Stomach (tissue), 9 donors: ENCODE measurements around the gene IGDCC3. TPM values are rescaled to one million over a fixed set of nuclear protein-coding genes. Genes with fewer than 3 reads are reported as not detected.

Experiments
- DNase-seq, 2 donors: peaks; one replicate each; pipeline versions ENCODE4 v3.0.0 to v3.0.0-alpha.2; 2013 to 2019
- H3K27ac ChIP-seq, 5 donors: fragments of 200-600 bp in 4 of 5; sonication (generic) in 4 of 5; one replicate each; pipeline ENCODE4 v1.5.1; 2013 to 2019; ENCODE audit warnings: mild to moderate bottlenecking in 1 of 5, moderate library complexity in 1 of 5
- H3K27me3 ChIP-seq, 3 donors: fragments of 200-600 bp; sonication (generic); one replicate each; pipeline ENCODE4 v1.5.1; 2017 to 2019; ENCODE audit warnings: mixed run types in 1 of 3
- H3K36me3 ChIP-seq, 4 donors: fragments of 200-600 bp; sonication (generic); 1 replicate in 3 of 4; 2 replicates in 1 of 4; pipeline ENCODE4 v1.5.1; 2016 to 2019
- H3K4me1 ChIP-seq, 4 donors: fragments of 200-600 bp; sonication (generic); one replicate each; pipeline ENCODE4 v1.5.1; 2016 to 2019
- H3K4me3 ChIP-seq, 4 donors: fragments of 200-600 bp; sonication (generic) in 3 of 4; one replicate each; pipeline ENCODE4 v1.5.1; 2016 to 2019; ENCODE audit warnings: mild to moderate bottlenecking in 1 of 4
- H3K9me3 ChIP-seq, 4 donors: fragments of 200-600 bp; sonication (generic); one replicate each; pipeline ENCODE4 v1.5.1; 2016 to 2019
- CTCF ChIP-seq, 7 experiments: fragments of 450-650 bp in 4 of 7; fragments of 200-600 bp in 3 of 7; sonication (generic) in 3 of 7; IDR thresholded peaks; one replicate each; pipeline ENCODE4 v1.5.1; 2016 to 2019; ENCODE audit warnings: antibody characterized with exemption in 7 of 7, control low read depth in 2 of 7, mild to moderate bottlenecking in 1 of 7
- EP300 ChIP-seq: sonication (generic); formaldehyde crosslinking; IDR thresholded peaks from one replicate; pipeline ENCODE4 v1.6.1; 2017; ENCODE audit warnings: antibody characterized with exemption
- POLR2A ChIP-seq, 4 donors: fragments of 450-650 bp; IDR thresholded peaks; one replicate each; pipeline ENCODE4 v1.6.1; 2016; ENCODE audit warnings: antibody characterized with exemption in 4 of 4, control low read depth in 2 of 4, mild to moderate bottlenecking in 1 of 4, moderate library complexity in 1 of 4
- POLR2AphosphoS5 ChIP-seq, 3 donors: sonication (generic); formaldehyde crosslinking; IDR thresholded peaks; one replicate each; pipeline ENCODE4 v1.6.1; 2016; ENCODE audit warnings: antibody characterized with exemption in 3 of 3
- WGBS, 5 donors: extraction: QIAGEN DNeasy Blood & Tissue Kit in 3 of 5; methylation state at CpG; one replicate each; pipeline versions ENCODE4 v1.1.5 to v1.1.7; 2013 to 2018; 5-methylcytosine and 5-hydroxymethylcytosine counted together
- intact Hi-C: fragments of 100-400 bp; cut with DNase I; formaldehyde crosslinking; loops from one replicate; pipeline ENCODE4 v1.15.1; 2023; ENCODE audit warnings: low total_unique reads
- polyA plus RNA-seq, 3 donors: library from polyadenylated mRNA; stranded (reverse); fragments of 200-250 nt; gene quantifications; one replicate each; pipeline ENCODE4 v1.2.3, GENCODE V29; 2013
- total RNA-seq, 5 donors: library from RNA; depleted of rRNA; stranded (reverse); fragments of >200 nt; gene quantifications; one replicate each; pipeline versions ENCODE4 v1.1.0 to v1.2.3, GENCODE V29; 2014 to 2016
- donor health status: healthy with polysubstance abuse.
- donor health status: Bipolar disorder and iron deficiency.
- donor health status: healthy.

IGDCC3 gene
- total and polyA plus RNA-seq, 8 donors: 0.08 to 5.8 (median 0.89) TPM; not detected in 4

GRCh38 chr15:65396965-65397317 is 19.1 kb upstream of the IGDCC3 start:
- Histone ChIP-seq H3K27ac (no peak overlapping the region), H3K9me3 (no peaks in the 10 kb centered on the region), H3K4me1 (peaks cover 0 to 27% (median 16%) of the 10 kb centered on the region in 4 donors), H3K27me3 (peaks cover 0 to 75% (median 45%) of the 10 kb centered on the region in 3 donors), H3K36me3 (no peaks in the 10 kb centered on the region), H3K4me3 (no peak overlapping the region)
- TF ChIP-seq EP300 (no peak), CTCF (IDR thresholded peaks at IDR 0.05) (no peak), POLR2AphosphoS5 (IDR thresholded peaks at IDR 0.05) (no peak), POLR2A (IDR thresholded peaks at IDR 0.05) (no peak)
- DNase-seq: no peak
- intact Hi-C loops: no loop called here
- 15 to 48% (median 26%) methylated on average over 10 of the region's 10 CpGs for WGBS, 5 donors

DNA sequence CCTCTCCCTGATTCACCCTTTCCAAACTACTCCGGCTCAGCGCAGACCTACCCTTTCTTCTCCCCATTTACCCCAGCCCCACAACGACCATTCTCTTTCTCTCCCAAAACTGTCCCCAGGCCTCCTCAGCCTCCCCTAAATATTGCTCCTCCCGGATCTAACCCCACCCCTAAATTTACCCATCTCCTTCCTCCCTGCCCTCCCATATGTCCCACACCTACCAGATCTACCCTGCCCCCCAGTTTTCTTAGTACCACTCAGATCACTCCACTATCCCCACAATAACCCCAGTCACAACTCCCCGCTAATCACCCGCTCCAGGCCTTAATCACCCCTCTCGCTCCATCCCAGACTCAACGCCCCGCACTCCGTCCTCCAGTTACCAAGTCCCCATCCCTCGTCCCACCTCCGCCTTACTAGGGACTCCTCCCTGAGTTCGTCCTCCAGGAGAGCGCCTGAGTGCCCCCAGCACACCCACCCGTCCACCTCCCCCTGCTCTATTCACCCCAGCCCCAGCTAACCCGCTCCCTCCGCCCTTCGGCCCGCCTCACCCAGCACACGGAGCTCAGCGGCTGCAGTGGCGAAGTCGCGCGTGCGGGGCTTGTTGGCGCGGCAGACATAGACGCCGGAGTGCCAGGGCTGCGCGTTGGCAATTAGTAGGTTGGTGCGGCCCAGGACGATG is 18.6 kb upstream of the IGDCC3 start:
- 18 to 41% (median 22%) methylated on average over 32 to 34 of the region's 34 CpGs for WGBS, 5 donors
- Histone ChIP-seq H3K4me3 (no peak overlapping the region), H3K36me3 (no peaks in the 10 kb centered on the region), H3K27me3 (peaks cover 0 to 75% (median 45%) of the 10 kb centered on the region in 3 donors), H3K27ac (no peak overlapping the region), H3K9me3 (no peaks in the 10 kb centered on the region), H3K4me1 (peaks cover 0 to 23% (median 15%) of the 10 kb centered on the region in 4 donors)
- no peak for TF ChIP-seq POLR2A (IDR thresholded peaks at IDR 0.05)
- TF ChIP-seq EP300: no peak
- TF ChIP-seq POLR2AphosphoS5 (IDR thresholded peaks at IDR 0.05): no peak
- no peak for TF ChIP-seq CTCF (IDR thresholded peaks at IDR 0.05)
- intact Hi-C loops: no loop called here
- no peak for DNase-seq

DNA sequence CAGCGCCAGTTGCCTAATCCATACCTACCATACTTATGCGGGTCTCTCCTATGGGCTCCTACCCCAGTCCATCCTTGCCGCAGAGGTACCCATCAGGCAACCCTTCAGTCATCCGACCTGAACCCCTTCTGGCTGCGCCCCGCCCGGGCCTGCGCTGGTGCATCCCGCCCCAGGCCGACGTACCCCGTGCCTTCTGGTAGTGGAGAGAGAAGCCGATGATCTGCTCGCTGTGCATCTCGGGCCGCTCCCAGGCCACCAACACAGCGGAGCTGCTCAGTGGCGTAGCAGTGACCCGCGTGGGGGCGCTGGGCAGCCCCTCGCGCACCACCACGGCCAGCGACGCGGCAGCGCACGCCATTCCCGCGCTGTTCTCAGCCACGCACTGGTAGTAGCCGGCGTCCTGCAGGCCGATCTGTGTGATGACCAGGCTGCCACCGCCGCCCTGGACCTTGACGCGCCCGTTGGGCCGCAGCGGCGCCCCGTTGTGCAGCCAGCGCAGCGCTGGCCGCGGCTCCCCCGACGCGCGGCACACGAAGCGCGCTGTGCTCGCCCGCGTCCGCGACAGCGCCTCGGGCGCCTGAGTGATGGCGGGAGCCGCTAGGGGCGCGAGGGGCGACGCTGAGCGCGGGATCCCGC is 17.9 kb upstream of the IGDCC3 start:
- intact Hi-C loops: no loop called here
- DNase-seq: peak in 1 of 2 donors; percentile 38
- Histone ChIP-seq H3K4me3 (peak overlapping the region in 1 of 4 donors; percentile 9), H3K36me3 (no peaks in the 10 kb centered on the region), H3K27me3 (peaks cover 0 to 68% (median 45%) of the 10 kb centered on the region in 3 donors), H3K27ac (no peak overlapping the region), H3K4me1 (peaks cover 0 to 16% (median 11%) of the 10 kb centered on the region in 4 donors), H3K9me3 (no peaks in the 10 kb centered on the region)
- TF ChIP-seq POLR2A (IDR thresholded peaks at IDR 0.05): no peak
- TF ChIP-seq EP300: no peak
- TF ChIP-seq CTCF (IDR thresholded peaks at IDR 0.05): no peak
- no peak for TF ChIP-seq POLR2AphosphoS5 (IDR thresholded peaks at IDR 0.05)
- WGBS, 5 donors: 20 to 46% (median 24%) methylated on average over 8 to 72 of the region's 72 CpGs

GRCh38 chr15:65394936-65395335 is 17.1 kb upstream of the IGDCC3 start:
- Histone ChIP-seq H3K4me1 (peaks cover 0 to 16% (median 11%) of the 10 kb centered on the region in 4 donors), H3K9me3 (no peaks in the 10 kb centered on the region), H3K27me3 (peaks cover 0 to 72% (median 45%) of the 10 kb centered on the region in 3 donors), H3K27ac (no peak overlapping the region), H3K4me3 (no peak overlapping the region), H3K36me3 (no peaks in the 10 kb centered on the region)
- intact Hi-C loops: no loop called here
- TF ChIP-seq EP300 (no peak), POLR2A (IDR thresholded peaks at IDR 0.05) (no peak), POLR2AphosphoS5 (IDR thresholded peaks at IDR 0.05) (no peak), CTCF (IDR thresholded peaks at IDR 0.05) (no peak)
- WGBS, 5 donors: 76 to 85% (median 79%) methylated on average over 9 of the region's 9 CpGs
- DNase-seq: no peak
